ENCODE results near the gene COA1. TPM values are rescaled to one million over a fixed set of nuclear protein-coding genes. Genes with fewer than 3 reads are reported as not detected.

COA1 gene
- total RNA-seq, 1 experiment from 2014 or later = 65.5 TPM

DNA sequence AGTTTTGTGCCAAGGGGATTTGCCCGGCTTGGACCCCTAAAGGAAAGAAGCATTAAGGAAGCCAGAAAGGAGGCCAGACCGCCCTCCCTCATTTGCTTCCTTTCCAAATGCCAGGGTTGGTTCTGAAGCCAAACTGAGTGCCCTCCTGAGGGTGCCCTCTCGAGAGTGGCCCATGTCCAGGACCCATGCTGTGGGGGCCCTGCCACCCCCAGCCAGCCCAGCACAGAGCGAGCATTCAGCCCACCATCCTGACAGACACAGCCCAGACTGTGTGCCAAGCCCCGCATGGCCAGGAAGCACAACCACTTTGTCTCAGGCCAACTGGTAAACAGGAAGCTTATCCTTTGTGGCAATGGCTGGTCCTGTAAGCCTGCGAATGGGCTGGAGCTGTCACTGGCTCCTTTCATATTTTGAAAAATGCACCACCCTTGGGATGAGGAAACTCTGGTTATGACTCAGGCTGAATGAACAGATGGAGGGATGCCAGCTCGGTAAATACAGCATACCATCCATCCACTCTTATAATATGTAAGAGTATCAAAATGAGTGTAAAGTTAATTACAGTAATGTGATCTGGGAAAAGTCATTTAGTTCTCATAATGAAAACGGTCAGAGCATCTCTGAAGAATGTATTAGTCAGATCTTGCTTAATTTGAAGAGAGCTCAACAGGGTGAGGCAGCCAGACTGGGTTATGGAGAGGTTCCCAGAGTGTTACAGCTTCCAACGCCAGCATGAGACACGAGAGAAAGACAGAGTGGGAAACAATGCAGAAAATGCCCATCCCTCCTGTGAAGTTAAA lies 81.5 kb downstream of the COA1 start:
- TF ChIP-seq, protein P1, sequence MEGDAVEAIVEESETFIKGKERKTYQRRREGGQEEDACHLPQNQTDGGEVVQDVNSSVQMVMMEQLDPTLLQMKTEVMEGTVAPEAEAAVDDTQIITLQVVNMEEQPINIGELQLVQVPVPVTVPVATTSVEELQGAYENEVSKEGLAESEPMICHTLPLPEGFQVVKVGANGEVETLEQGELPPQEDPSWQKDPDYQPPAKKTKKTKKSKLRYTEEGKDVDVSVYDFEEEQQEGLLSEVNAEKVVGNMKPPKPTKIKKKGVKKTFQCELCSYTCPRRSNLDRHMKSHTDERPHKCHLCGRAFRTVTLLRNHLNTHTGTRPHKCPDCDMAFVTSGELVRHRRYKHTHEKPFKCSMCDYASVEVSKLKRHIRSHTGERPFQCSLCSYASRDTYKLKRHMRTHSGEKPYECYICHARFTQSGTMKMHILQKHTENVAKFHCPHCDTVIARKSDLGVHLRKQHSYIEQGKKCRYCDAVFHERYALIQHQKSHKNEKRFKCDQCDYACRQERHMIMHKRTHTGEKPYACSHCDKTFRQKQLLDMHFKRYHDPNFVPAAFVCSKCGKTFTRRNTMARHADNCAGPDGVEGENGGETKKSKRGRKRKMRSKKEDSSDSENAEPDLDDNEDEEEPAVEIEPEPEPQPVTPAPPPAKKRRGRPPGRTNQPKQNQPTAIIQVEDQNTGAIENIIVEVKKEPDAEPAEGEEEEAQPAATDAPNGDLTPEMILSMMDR (IDR thresholded peaks at IDR 0.05) = no peak
- TF ChIP-seq TCF7L2 (IDR thresholded peaks at IDR 0.05; ENCODE audit: low read depth, low read length) (0 out of 2 replicates have a peak, but pooled peaks have one; percentile 26), POLR2AphosphoS5 (IDR thresholded peaks at IDR 0.05; ENCODE audit: low read depth, low read length) (peak; percentile 28; the same call in 1 of the 2 replicates)
- H3K27me3 ChIP-seq (ENCODE audit: control insufficient read depth, insufficient read depth, low read length) = no peaks in the 10 kb centered on the region
- ChIA-PET CTCF (interaction anchor here (1.9 kb wide), 2 partner anchors 52 to 65 kb away, joined by 4 to 6 read pairs; partner anchors contain the start of gene STK17A), POLR2A (interaction anchor here (0.6 kb wide), 1 partner anchor 10 kb away, joined by 3 read pairs; no protein-coding TSS in a partner anchor)
- DNase-seq (ENCODE audit: low read depth, low spot score) (peak; percentile 98), ATAC-seq (peak; percentile 81)
- intact Hi-C loops (cut with micrococcal nuclease; ENCODE audit: unreplicated experiment) (loop anchor here (5.0 kb wide), 1 partner anchor 49 kb away; no protein-coding TSS in a partner anchor), in situ Hi-C loops (cut with HindIII; ENCODE audit: low pct_unique_long_range_greater_than_20kb, low sequenced_read_pairs) (no loop called here)
- no peaks in the 10 kb centered on the region for H3K9me3 ChIP-seq (ENCODE audit: control insufficient read depth, insufficient read depth, low read depth, low read length)
- peaks cover 51% of the 10 kb centered on the region for H3K4me1 ChIP-seq (ENCODE audit: control insufficient read depth, insufficient read depth, low read length)
- H3K36me3 ChIP-seq (ENCODE audit: control insufficient read depth, insufficient read depth, low read length) = no peaks in the 10 kb centered on the region; the same call in 1 of the 2 replicates
- BruUV-seq (replicated peaks) = no TSS peak
- peak overlapping the region; percentile 69 for H3K27ac ChIP-seq (ENCODE audit: low read length)
- H3K4me3 ChIP-seq (ENCODE audit: low read depth in 2 of 2, low read length in 2 of 2) = peak overlapping the region in 1 of 2 experiments; percentile 6; a peak in 1 of 4 replicates

- BruUV-seq (replicated peaks) = no TSS peak
- Histone ChIP-seq H3K4me1 (ENCODE audit: control insufficient read depth, insufficient read depth, low read length) (peaks cover 51% of the 10 kb centered on the region), H3K36me3 (ENCODE audit: control insufficient read depth, insufficient read depth, low read length) (no peaks in the 10 kb centered on the region; the same call in 1 of the 2 replicates), H3K27ac (ENCODE audit: low read length) (peak overlapping the region; percentile 69), H3K9me3 (ENCODE audit: control insufficient read depth, insufficient read depth, low read depth, low read length) (no peaks in the 10 kb centered on the region), H3K27me3 (ENCODE audit: control insufficient read depth, insufficient read depth, low read length) (no peaks in the 10 kb centered on the region), H3K4me3 (ENCODE audit: low read depth in 2 of 2, low read length in 2 of 2) (peak overlapping the region in 1 of 2 experiments; percentile 6; a peak in 1 of 4 replicates)
- CTCF ChIA-PET = interaction anchor here (1.9 kb wide), 2 partner anchors 52 to 65 kb away, joined by 4 to 6 read pairs; partner anchors contain the start of gene STK17A
- DNase-seq (ENCODE audit: low read depth, low spot score) (no peak), ATAC-seq (no peak)
- intact Hi-C loops (cut with micrococcal nuclease; ENCODE audit: unreplicated experiment) = loop anchor here (5.0 kb wide), 1 partner anchor 50 kb away; no protein-coding TSS in a partner anchor
- TF ChIP-seq, protein P2, sequence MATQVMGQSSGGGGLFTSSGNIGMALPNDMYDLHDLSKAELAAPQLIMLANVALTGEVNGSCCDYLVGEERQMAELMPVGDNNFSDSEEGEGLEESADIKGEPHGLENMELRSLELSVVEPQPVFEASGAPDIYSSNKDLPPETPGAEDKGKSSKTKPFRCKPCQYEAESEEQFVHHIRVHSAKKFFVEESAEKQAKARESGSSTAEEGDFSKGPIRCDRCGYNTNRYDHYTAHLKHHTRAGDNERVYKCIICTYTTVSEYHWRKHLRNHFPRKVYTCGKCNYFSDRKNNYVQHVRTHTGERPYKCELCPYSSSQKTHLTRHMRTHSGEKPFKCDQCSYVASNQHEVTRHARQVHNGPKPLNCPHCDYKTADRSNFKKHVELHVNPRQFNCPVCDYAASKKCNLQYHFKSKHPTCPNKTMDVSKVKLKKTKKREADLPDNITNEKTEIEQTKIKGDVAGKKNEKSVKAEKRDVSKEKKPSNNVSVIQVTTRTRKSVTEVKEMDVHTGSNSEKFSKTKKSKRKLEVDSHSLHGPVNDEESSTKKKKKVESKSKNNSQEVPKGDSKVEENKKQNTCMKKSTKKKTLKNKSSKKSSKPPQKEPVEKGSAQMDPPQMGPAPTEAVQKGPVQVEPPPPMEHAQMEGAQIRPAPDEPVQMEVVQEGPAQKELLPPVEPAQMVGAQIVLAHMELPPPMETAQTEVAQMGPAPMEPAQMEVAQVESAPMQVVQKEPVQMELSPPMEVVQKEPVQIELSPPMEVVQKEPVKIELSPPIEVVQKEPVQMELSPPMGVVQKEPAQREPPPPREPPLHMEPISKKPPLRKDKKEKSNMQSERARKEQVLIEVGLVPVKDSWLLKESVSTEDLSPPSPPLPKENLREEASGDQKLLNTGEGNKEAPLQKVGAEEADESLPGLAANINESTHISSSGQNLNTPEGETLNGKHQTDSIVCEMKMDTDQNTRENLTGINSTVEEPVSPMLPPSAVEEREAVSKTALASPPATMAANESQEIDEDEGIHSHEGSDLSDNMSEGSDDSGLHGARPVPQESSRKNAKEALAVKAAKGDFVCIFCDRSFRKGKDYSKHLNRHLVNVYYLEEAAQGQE (IDR thresholded peaks at IDR 0.05; ENCODE audit: insufficient read depth in 1 of 2, low read depth in 2 of 2, low read length in 1 of 2) = no peak
- TF ChIP-seq TCF7L2 (IDR thresholded peaks at IDR 0.05; ENCODE audit: low read depth, low read length) (no peak), POLR2AphosphoS5 (IDR thresholded peaks at IDR 0.05; ENCODE audit: low read depth, low read length) (no peak), SIN3A (IDR thresholded peaks at IDR 0.05; ENCODE audit: borderline replicate concordance, insufficient read depth, low read depth, low read length) (no peak)
- TF ChIP-seq, protein P1 (IDR thresholded peaks at IDR 0.05) = no peak
- POLR2A ChIA-PET = no interaction called here
- in situ Hi-C loops (cut with HindIII; ENCODE audit: low pct_unique_long_range_greater_than_20kb, low sequenced_read_pairs) = no loop called here
Observed at GRCh38 chr7:43647339-43647672, 82.0 kb downstream of the COA1 start.
